Measurements from ENCODE around the gene MDFIC. TPM values are rescaled to one million over a fixed set of nuclear protein-coding genes. Genes with fewer than 3 reads are reported as not detected.

The MDFIC gene
- total RNA-seq, 1 experiment from 2014 or later = 7.3 TPM

GRCh38 chr7:114934086-114934485, 12.2 kb downstream of the MDFIC start:
- H3K9me3 ChIP-seq (ENCODE audit: control insufficient read depth, insufficient read depth, low read depth, low read length) = no peaks in the 10 kb centered on the region
- in situ Hi-C loops (cut with HindIII; ENCODE audit: low pct_unique_long_range_greater_than_20kb, low sequenced_read_pairs) = no loop called here
- TF ChIP-seq POLR2AphosphoS5 (IDR thresholded peaks at IDR 0.05; ENCODE audit: low read depth, low read length) (no peak), CTCF (IDR thresholded peaks at IDR 0.05) (no peak), TCF7L2 (IDR thresholded peaks at IDR 0.05; ENCODE audit: low read depth, low read length) (no peak)
- POLR2A ChIA-PET = no interaction called here
- DNase-seq (ENCODE audit: low read depth, low spot score) (no peak), ATAC-seq (no peak)
- H3K27ac ChIP-seq (ENCODE audit: low read length) = no peak overlapping the region
- no peaks in the 10 kb centered on the region for H3K4me1 ChIP-seq (ENCODE audit: control insufficient read depth, insufficient read depth, low read length)
- no peaks in the 10 kb centered on the region for H3K36me3 ChIP-seq (ENCODE audit: control insufficient read depth, insufficient read depth, low read length)
- no TSS peak for BruUV-seq (replicated peaks)
- CTCF ChIA-PET = no interaction called here
- no peak overlapping the region for H3K4me3 ChIP-seq (ENCODE audit: low read depth in 2 of 2, low read length in 2 of 2)
- intact Hi-C loops (cut with micrococcal nuclease; ENCODE audit: unreplicated experiment) = no loop called here
- H3K27me3 ChIP-seq (ENCODE audit: control insufficient read depth, insufficient read depth, low read length) = no peaks in the 10 kb centered on the region

DNA sequence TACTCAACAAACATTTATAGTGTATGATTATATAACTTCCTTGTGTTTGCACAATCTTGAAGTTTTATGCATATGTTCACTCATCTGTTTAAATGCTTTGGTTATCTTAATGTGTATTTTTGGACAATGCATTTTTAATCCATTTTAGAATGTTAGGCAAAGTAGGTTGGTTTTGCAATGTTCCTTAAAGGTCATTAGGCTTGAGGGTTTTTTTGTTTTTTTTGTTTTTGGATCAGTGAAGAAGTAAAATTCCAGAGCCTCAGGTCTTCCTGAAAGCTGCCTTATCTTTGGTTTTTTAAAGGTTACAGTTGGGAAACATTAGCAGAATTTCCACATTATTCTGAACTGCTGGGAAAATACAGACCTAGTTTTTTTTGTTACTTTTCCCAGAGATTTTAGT, 12.8 kb downstream of the MDFIC start:
- H3K4me3 ChIP-seq (ENCODE audit: low read depth in 2 of 2, low read length in 2 of 2) = no peak overlapping the region
- no peaks in the 10 kb centered on the region for H3K36me3 ChIP-seq (ENCODE audit: control insufficient read depth, insufficient read depth, low read length)
- CTCF ChIA-PET = interaction anchor here (0.7 kb wide), 1 partner anchor 227 kb away, joined by 3 read pairs; no protein-coding TSS in a partner anchor
- DNase-seq (ENCODE audit: low read depth, low spot score) = no peak
- intact Hi-C loops (cut with micrococcal nuclease; ENCODE audit: unreplicated experiment) (no loop called here), in situ Hi-C loops (cut with HindIII; ENCODE audit: low pct_unique_long_range_greater_than_20kb, low sequenced_read_pairs) (no loop called here)
- no peaks in the 10 kb centered on the region for H3K9me3 ChIP-seq (ENCODE audit: control insufficient read depth, insufficient read depth, low read depth, low read length)
- H3K27me3 ChIP-seq (ENCODE audit: control insufficient read depth, insufficient read depth, low read length) = no peaks in the 10 kb centered on the region
- TF ChIP-seq SIN3A (IDR thresholded peaks at IDR 0.05; ENCODE audit: borderline replicate concordance, insufficient read depth, low read depth, low read length) (no peak), TCF7L2 (IDR thresholded peaks at IDR 0.05; ENCODE audit: low read depth, low read length) (no peak), CTCF (IDR thresholded peaks at IDR 0.05) (no peak), POLR2AphosphoS5 (IDR thresholded peaks at IDR 0.05; ENCODE audit: low read depth, low read length) (no peak)
- TF ChIP-seq, protein P1, sequence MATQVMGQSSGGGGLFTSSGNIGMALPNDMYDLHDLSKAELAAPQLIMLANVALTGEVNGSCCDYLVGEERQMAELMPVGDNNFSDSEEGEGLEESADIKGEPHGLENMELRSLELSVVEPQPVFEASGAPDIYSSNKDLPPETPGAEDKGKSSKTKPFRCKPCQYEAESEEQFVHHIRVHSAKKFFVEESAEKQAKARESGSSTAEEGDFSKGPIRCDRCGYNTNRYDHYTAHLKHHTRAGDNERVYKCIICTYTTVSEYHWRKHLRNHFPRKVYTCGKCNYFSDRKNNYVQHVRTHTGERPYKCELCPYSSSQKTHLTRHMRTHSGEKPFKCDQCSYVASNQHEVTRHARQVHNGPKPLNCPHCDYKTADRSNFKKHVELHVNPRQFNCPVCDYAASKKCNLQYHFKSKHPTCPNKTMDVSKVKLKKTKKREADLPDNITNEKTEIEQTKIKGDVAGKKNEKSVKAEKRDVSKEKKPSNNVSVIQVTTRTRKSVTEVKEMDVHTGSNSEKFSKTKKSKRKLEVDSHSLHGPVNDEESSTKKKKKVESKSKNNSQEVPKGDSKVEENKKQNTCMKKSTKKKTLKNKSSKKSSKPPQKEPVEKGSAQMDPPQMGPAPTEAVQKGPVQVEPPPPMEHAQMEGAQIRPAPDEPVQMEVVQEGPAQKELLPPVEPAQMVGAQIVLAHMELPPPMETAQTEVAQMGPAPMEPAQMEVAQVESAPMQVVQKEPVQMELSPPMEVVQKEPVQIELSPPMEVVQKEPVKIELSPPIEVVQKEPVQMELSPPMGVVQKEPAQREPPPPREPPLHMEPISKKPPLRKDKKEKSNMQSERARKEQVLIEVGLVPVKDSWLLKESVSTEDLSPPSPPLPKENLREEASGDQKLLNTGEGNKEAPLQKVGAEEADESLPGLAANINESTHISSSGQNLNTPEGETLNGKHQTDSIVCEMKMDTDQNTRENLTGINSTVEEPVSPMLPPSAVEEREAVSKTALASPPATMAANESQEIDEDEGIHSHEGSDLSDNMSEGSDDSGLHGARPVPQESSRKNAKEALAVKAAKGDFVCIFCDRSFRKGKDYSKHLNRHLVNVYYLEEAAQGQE (IDR thresholded peaks at IDR 0.05; ENCODE audit: insufficient read depth in 1 of 2, low read depth in 2 of 2, low read length in 1 of 2) = no peak
- ATAC-seq = no peak
- POLR2A ChIA-PET = no interaction called here
- no peaks in the 10 kb centered on the region for H3K4me1 ChIP-seq (ENCODE audit: control insufficient read depth, insufficient read depth, low read length)
- H3K27ac ChIP-seq (ENCODE audit: low read length) = no peak overlapping the region
- BruUV-seq (replicated peaks) = no TSS peak
